Fibroblast of villous mesenchyme (primary cell): ENCODE data around the gene ZBTB21. TPM values are rescaled to one million over a fixed set of nuclear protein-coding genes. Genes with fewer than 3 reads are reported as not detected.

Experiments used
- DNase-seq: peaks from one replicate; pipeline ENCODE4 v3.0.0-alpha.2; 2010; ENCODE audit warnings: low read depth
- H3K4me3 ChIP-seq: 2 replicates; pipeline ENCODE4 v1.5.1; 2011; ENCODE audit warnings: low read depth, mild to moderate bottlenecking, low read length
- CTCF ChIP-seq: IDR thresholded peaks from 2 replicates; pipeline ENCODE4 v1.5.1; 2012; ENCODE audit warnings: low read depth, mild to moderate bottlenecking, low read length; ENCODE audit not compliant: insufficient read depth
- total RNA-seq: library from RNA; depleted of rRNA; stranded (reverse); fragments of >200 nt; gene quantifications from 2 replicates; pipeline ENCODE4 v1.2.3, GENCODE V29; 2012

ZBTB21 gene
- total RNA-seq, 1 donor: 19.0 TPM

- TF ChIP-seq CTCF: no peak
- H3K4me3 ChIP-seq: no peak overlapping the region
- DNase-seq: no peak
Observed at GRCh38 chr21:42037516-42037915, 27.4 kb upstream of the ZBTB21 start.

GRCh38 chr21:42036313-42036712 is 26.2 kb upstream of the ZBTB21 start:
- no peak for DNase-seq
- H3K4me3 ChIP-seq: no peak overlapping the region
- TF ChIP-seq CTCF: no peak

- TF ChIP-seq CTCF: no peak
- no peak for DNase-seq
- H3K4me3 ChIP-seq: no peak overlapping the region
Observed at GRCh38 chr21:42032968-42033367, 22.8 kb upstream of the ZBTB21 start.

GRCh38 chr21:42032266-42032665 is 22.1 kb upstream of the ZBTB21 start:
- TF ChIP-seq CTCF: no peak
- no peak for DNase-seq
- no peak overlapping the region for H3K4me3 ChIP-seq

- TF ChIP-seq CTCF: no peak
- no peak for DNase-seq
- H3K4me3 ChIP-seq: no peak overlapping the region
Observed at GRCh38 chr21:42031816-42032215, 21.7 kb upstream of the ZBTB21 start.

GRCh38 chr21:42031241-42031640 is 21.1 kb upstream of the ZBTB21 start:
- DNase-seq: no peak
- TF ChIP-seq CTCF: no peak
- no peak overlapping the region for H3K4me3 ChIP-seq

GRCh38 chr21:42030311-42030710 is 20.2 kb upstream of the ZBTB21 start:
- H3K4me3 ChIP-seq: no peak overlapping the region
- DNase-seq: no peak
- TF ChIP-seq CTCF: no peak
